Breast epithelium (tissue), 4 donors: ENCODE measurements around the gene PTRH2. TPM values are rescaled to one million over a fixed set of nuclear protein-coding genes. Genes with fewer than 3 reads are reported as not detected.

ENCODE experiments used
- DNase-seq, 2 donors: peaks; one replicate each; pipeline ENCODE4 v3.0.0-alpha.2; 2019; ENCODE audit warnings: low spot score in 2 of 2
- H3K27ac ChIP-seq, 2 donors: fragments of 200-600 bp; sonication (generic) in 1 of 2; one replicate each; pipeline ENCODE4 v1.5.1; 2016 to 2019; ENCODE audit warnings: mild to moderate bottlenecking in 1 of 2
- H3K27me3 ChIP-seq, 2 donors: fragments of 200-600 bp; sonication (generic) in 1 of 2; one replicate each; pipeline versions ENCODE4 v1.5.1 to v1.6.0; 2017 to 2019; ENCODE audit warnings: control low read depth in 1 of 2, mild to moderate bottlenecking in 1 of 2
- H3K36me3 ChIP-seq: fragments of 200-600 bp; one replicate; pipeline ENCODE4 v1.5.1; 2019
- H3K4me1 ChIP-seq, 2 donors: fragments of 200-600 bp; sonication (generic); one replicate each; pipeline ENCODE4 v1.5.1; 2016 to 2019; ENCODE audit warnings: control low read depth in 1 of 2
- H3K4me3 ChIP-seq, 3 donors: fragments of 200-600 bp; sonication (generic); 1 replicate in 2 of 3; 2 replicates in 1 of 3; pipeline ENCODE4 v1.5.1; 2016 to 2019; ENCODE audit warnings: mild to moderate bottlenecking in 3 of 3, moderate library complexity in 2 of 3
- H3K9me3 ChIP-seq, 2 donors: fragments of 200-600 bp; sonication (generic) in 1 of 2; one replicate each; pipeline ENCODE4 v1.5.1; 2016 to 2019; ENCODE audit warnings: control low read depth in 1 of 2
- CTCF ChIP-seq, 3 donors: fragments of 450-650 bp; IDR thresholded peaks; one replicate each; pipeline ENCODE4 v1.5.1; 2016 to 2017; ENCODE audit warnings: antibody characterized with exemption in 3 of 3, mild to moderate bottlenecking in 3 of 3, moderate library complexity in 3 of 3
- POLR2A ChIP-seq: fragments of 450-650 bp; IDR thresholded peaks from one replicate; pipeline ENCODE4 v1.6.1; 2016; ENCODE audit warnings: antibody characterized with exemption, mild to moderate bottlenecking, moderate library complexity
- POLR2AphosphoS5 ChIP-seq, 3 donors: sonication (generic); formaldehyde crosslinking; IDR thresholded peaks; one replicate each; pipeline ENCODE4 v1.6.1; 2017; ENCODE audit warnings: antibody characterized with exemption in 3 of 3
- intact Hi-C: fragments of 100-400 bp; cut with DNase I; formaldehyde crosslinking; loops from one replicate; pipeline ENCODE4 v1.15.1; 2023; ENCODE audit warnings: low total_unique reads
- total RNA-seq, 3 donors: library from RNA; depleted of rRNA; stranded (reverse); fragments of >200 nt; gene quantifications; one replicate each; pipeline ENCODE4 v1.1.0, GENCODE V29; 2016

The PTRH2 gene
- total RNA-seq, 3 donors from 2014 or later: 21.0 to 27.7 (median 26.5) TPM

GRCh38 chr17:59745040-59745439 is 37.8 kb upstream of the PTRH2 start:
- intact Hi-C loops: no loop called here
- TF ChIP-seq POLR2A (no peak), CTCF (IDR thresholded peaks at IDR 0.05) (no peak), POLR2AphosphoS5 (IDR thresholded peaks at IDR 0.05) (no peak)

GRCh38 chr17:59743842-59744241 is 36.6 kb upstream of the PTRH2 start:
- Histone ChIP-seq H3K4me3 (no peak overlapping the region), H3K4me1 (no peaks in the 10 kb centered on the region), H3K27ac (no peak overlapping the region), H3K9me3 (peaks cover 0 to 4% of the 10 kb centered on the region in 2 donors), H3K27me3 (no peaks in the 10 kb centered on the region), H3K36me3 (no peaks in the 10 kb centered on the region)
- TF ChIP-seq CTCF (IDR thresholded peaks at IDR 0.05) (no peak), POLR2AphosphoS5 (IDR thresholded peaks at IDR 0.05) (no peak), POLR2A (no peak)
- DNase-seq: no peak
- intact Hi-C loops: no loop called here

More at GRCh38 chr17:59745040-59745439, 37.8 kb upstream of the PTRH2 start:
- Histone ChIP-seq H3K4me1 (no peaks in the 10 kb centered on the region), H3K9me3 (peaks cover 0 to 4% of the 10 kb centered on the region in 2 donors), H3K27me3 (no peaks in the 10 kb centered on the region), H3K4me3 (no peak overlapping the region), H3K36me3 (no peaks in the 10 kb centered on the region), H3K27ac (no peak overlapping the region)
- no peak for DNase-seq

GRCh38 chr17:59737324-59737723 is 30.1 kb upstream of the PTRH2 start:
- no peaks in the 10 kb centered on the region for H3K4me1 ChIP-seq
- TF ChIP-seq CTCF (IDR thresholded peaks at IDR 0.05): no peak
- no peak for TF ChIP-seq POLR2AphosphoS5 (IDR thresholded peaks at IDR 0.05)
- TF ChIP-seq POLR2A: no peak
- no peak for DNase-seq
- no peaks in the 10 kb centered on the region for H3K36me3 ChIP-seq
- no peaks in the 10 kb centered on the region for H3K27me3 ChIP-seq
- no peaks in the 10 kb centered on the region for H3K9me3 ChIP-seq
- H3K27ac ChIP-seq: no peak overlapping the region
- intact Hi-C loops: no loop called here
- H3K4me3 ChIP-seq: no peak overlapping the region

- DNase-seq: no peak
- H3K4me1 ChIP-seq: no peaks in the 10 kb centered on the region
- H3K9me3 ChIP-seq: no peaks in the 10 kb centered on the region
- H3K4me3 ChIP-seq: no peak overlapping the region
- H3K27ac ChIP-seq: no peak overlapping the region
- H3K27me3 ChIP-seq: no peaks in the 10 kb centered on the region
- no peaks in the 10 kb centered on the region for H3K36me3 ChIP-seq
- intact Hi-C loops: no loop called here
- TF ChIP-seq POLR2A (no peak), POLR2AphosphoS5 (IDR thresholded peaks at IDR 0.05) (no peak)
Observed at GRCh38 chr17:59734226-59734625, 27.0 kb upstream of the PTRH2 start.

- no peak for DNase-seq
- Histone ChIP-seq H3K27me3 (no peaks in the 10 kb centered on the region), H3K4me3 (no peak overlapping the region), H3K27ac (no peak overlapping the region), H3K36me3 (no peaks in the 10 kb centered on the region), H3K4me1 (no peaks in the 10 kb centered on the region), H3K9me3 (no peaks in the 10 kb centered on the region)
- TF ChIP-seq POLR2AphosphoS5 (IDR thresholded peaks at IDR 0.05): no peak
- TF ChIP-seq POLR2A: no peak
- no peak for TF ChIP-seq CTCF (IDR thresholded peaks at IDR 0.05)
- intact Hi-C loops: no loop called here
Observed at GRCh38 chr17:59733697-59734096, 26.5 kb upstream of the PTRH2 start.
